GM23248 (cell line): Measurements from ENCODE around the gene MTHFD2L. TPM values are rescaled to one million over a fixed set of nuclear protein-coding genes. Genes with fewer than 3 reads are reported as not detected.

ENCODE experiments used
- DNase-seq: peaks from one replicate; pipeline ENCODE4 v3.0.0-alpha.2; 2015
- H2AFZ ChIP-seq: fragments of 200-600 bp; sonication (generic); 2 replicates; pipeline ENCODE4 v1.6.1; 2016; ENCODE audit warnings: antibody characterized with exemption
- H3F3A ChIP-seq: fragments of 200-600 bp; sonication (generic); 2 replicates; pipeline ENCODE4 v1.6.1; 2016; ENCODE audit warnings: mild to moderate bottlenecking, antibody characterized with exemption, mixed run types; ENCODE audit not compliant: insufficient read depth
- H3K27ac ChIP-seq: fragments of 200-600 bp; sonication (generic); 2 replicates; pipeline ENCODE4 v1.5.1; 2016; ENCODE audit warnings: mild to moderate bottlenecking
- H3K27me3 ChIP-seq: fragments of 200-600 bp; sonication (generic); replicated peaks from 2 replicates; pipeline ENCODE4 v1.6.1; 2016; ENCODE audit warnings: mild to moderate bottlenecking; ENCODE audit not compliant: insufficient read depth
- H3K36me3 ChIP-seq: fragments of 200-600 bp; sonication (generic); 2 replicates; pipeline ENCODE4 v1.6.1; 2016; ENCODE audit warnings: low read depth, mild to moderate bottlenecking
- H3K4me1 ChIP-seq: fragments of 200-600 bp; sonication (generic); 2 replicates; pipeline ENCODE4 v1.6.1; 2016; ENCODE audit warnings: mild to moderate bottlenecking; ENCODE audit not compliant: insufficient read depth
- H3K4me2 ChIP-seq: fragments of 200-600 bp; sonication (generic); one replicate; pipeline ENCODE4 v1.6.1; 2016; ENCODE audit warnings: mild to moderate bottlenecking; ENCODE audit not compliant: unreplicated experiment
- H3K4me3 ChIP-seq: fragments of 200-600 bp; sonication (generic); 2 replicates; pipeline ENCODE4 v1.5.1; 2016; ENCODE audit warnings: mild to moderate bottlenecking
- H3K79me2 ChIP-seq: fragments of 200-600 bp; sonication (generic); 2 replicates; pipeline ENCODE4 v1.6.1; 2016; ENCODE audit warnings: mild to moderate bottlenecking; ENCODE audit not compliant: insufficient read depth
- H3K9ac ChIP-seq: fragments of 200-600 bp; sonication (generic); 2 replicates; pipeline ENCODE4 v1.6.1; 2016; ENCODE audit warnings: mild to moderate bottlenecking
- H3K9me2 ChIP-seq: fragments of 200-600 bp; sonication (generic); 2 replicates; pipeline ENCODE4 v1.6.1; 2016; ENCODE audit warnings: mixed run types, mild to moderate bottlenecking, moderate library complexity; ENCODE audit not compliant: insufficient read depth
- H3K9me3 ChIP-seq: fragments of 200-600 bp; sonication (generic); one replicate; pipeline ENCODE4 v1.6.1; 2017; ENCODE audit warnings: low read depth
- H4K20me1 ChIP-seq: fragments of 200-600 bp; sonication (generic); 2 replicates; pipeline ENCODE4 v1.6.0; 2016; ENCODE audit not compliant: insufficient read depth
- EZH2 ChIP-seq: fragments of 200-600 bp; sonication (generic); IDR thresholded peaks from 2 replicates; pipeline ENCODE4 v1.6.1; 2018; ENCODE audit warnings: antibody characterized with exemption, mild to moderate bottlenecking; ENCODE audit not compliant: insufficient read depth, poor library complexity, severe bottlenecking
- EZH2phosphoT487 ChIP-seq: fragments of 200-600 bp; sonication (generic); IDR thresholded peaks from 2 replicates; pipeline ENCODE4 v1.6.1; 2018; ENCODE audit warnings: antibody characterized with exemption, moderate library complexity, mild to moderate bottlenecking, low read depth; ENCODE audit not compliant: insufficient read depth
- WGBS, 2 experiments: methylation state at CpG; one replicate each; pipeline ENCODE4 v1.1.6; 2015 to 2017; ENCODE audit warnings: low lambda C conversion rate in 2 of 2, low coverage in 1 of 2; ENCODE audit errors: missing lambda C conversion rate in 2 of 2; 5-methylcytosine and 5-hydroxymethylcytosine counted together
- in situ Hi-C: fragments of 300-500 bp; cut with MboI; formaldehyde crosslinking; loops from 2 replicates; pipeline ENCODE4 v1.15.0; 2020
- polyA plus RNA-seq: library from polyadenylated mRNA; unstranded; fragments of >200 nt; fragmentation: Nextera tagmentation; extraction: Ambion mirVana; gene quantifications from 2 replicates; pipeline ENCODE4 v1.2.1, GENCODE V29; 2016
- total RNA-seq: library from RNA; depleted of rRNA; stranded (reverse); fragments of >200 nt; shearing (Covaris generic); gene quantifications from 2 replicates; pipeline ENCODE4 v1.2.3, GENCODE V29; 2014

The MTHFD2L gene
- total and polyA plus RNA-seq, 2 experiments from 2014 or later = 6.3 to 7.9 TPM

DNA sequence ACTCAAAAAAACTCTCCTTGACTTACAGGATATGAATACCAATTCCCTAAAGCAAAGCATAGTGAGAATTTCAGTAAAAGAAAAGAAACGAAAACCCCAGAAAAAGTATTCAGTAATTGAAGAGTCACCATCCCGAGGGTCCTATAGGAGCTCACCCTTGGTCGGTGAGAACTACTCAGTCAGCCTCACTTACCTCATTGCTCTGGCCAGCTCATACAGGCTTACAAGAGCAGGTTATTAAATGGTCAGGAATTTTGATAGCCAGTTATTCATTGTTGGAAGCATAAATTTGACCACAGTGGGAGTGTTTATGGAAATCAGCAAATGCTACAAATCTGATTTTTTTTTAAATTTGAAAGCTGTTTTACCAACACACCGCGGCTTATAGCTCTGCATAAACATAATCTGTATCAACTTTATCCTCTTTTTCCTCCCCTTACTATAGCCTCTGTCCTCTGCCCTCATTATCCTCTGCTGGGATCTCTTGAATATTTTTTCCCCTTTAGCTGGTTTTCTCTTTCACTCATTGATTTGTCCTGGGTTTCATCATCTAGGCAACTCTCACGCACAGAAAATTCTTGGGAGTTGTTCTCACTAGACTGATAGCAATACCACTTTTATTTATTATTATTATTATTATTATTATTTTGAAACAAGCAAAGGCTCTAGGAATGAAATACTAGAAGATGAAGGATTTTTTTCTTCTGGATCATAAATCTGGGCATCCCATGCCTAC lies 47.9 kb upstream of the MTHFD2L start:
- Histone ChIP-seq H3K9me2 (no peaks in the 10 kb centered on the region), H3K27me3 (no peaks in the 10 kb centered on the region), H4K20me1 (no peaks in the 10 kb centered on the region), H3K9me3 (no peaks in the 10 kb centered on the region), H3K4me1 (peaks cover 70% of the 10 kb centered on the region), H3K4me2 (peak overlapping the region; percentile 72), H3F3A (peaks cover 65% of the 10 kb centered on the region), H3K27ac (peak overlapping the region; percentile 99), H3K4me3 (peak overlapping the region; percentile 42), H3K9ac (peak overlapping the region; percentile 80), H2AFZ (no peak overlapping the region), H3K79me2 (no peaks in the 10 kb centered on the region), H3K36me3 (no peaks in the 10 kb centered on the region)
- WGBS, 2 experiments = 2 to 6% methylated on average over 6 of the region's 6 CpGs
- DNase-seq = peak; percentile 97
- TF ChIP-seq EZH2phosphoT487 = no peak
- no peak for TF ChIP-seq EZH2
- in situ Hi-C loops = no loop called here

DNA sequence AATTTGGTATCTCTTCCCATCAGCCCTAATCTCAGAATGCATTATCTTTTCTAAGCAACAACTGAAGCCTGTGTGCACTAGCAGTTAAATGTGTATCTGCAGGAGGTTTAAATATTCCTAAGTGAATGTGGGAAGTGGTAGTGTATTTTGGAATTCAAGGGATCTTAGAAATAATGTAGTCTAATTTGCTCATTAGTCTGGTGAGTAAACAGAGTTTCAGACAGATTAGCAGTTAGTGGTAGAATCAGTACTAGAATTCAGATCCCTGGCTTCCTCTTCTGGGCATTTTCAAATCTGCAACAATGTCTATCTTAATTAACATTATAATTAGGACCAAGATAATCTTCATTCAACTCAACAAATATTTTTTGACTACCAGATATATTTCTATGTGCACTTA lies 47.2 kb upstream of the MTHFD2L start:
- Histone ChIP-seq H3K27ac (peak overlapping the region; percentile 99), H3K9ac (peak overlapping the region; percentile 80), H3K4me1 (peaks cover 71% of the 10 kb centered on the region), H3K9me3 (no peaks in the 10 kb centered on the region), H3K9me2 (no peaks in the 10 kb centered on the region), H3K27me3 (no peaks in the 10 kb centered on the region), H3K36me3 (no peaks in the 10 kb centered on the region), H3F3A (peaks cover 68% of the 10 kb centered on the region), H3K4me2 (peak overlapping the region; percentile 72), H3K79me2 (no peaks in the 10 kb centered on the region), H4K20me1 (no peaks in the 10 kb centered on the region), H3K4me3 (peak overlapping the region; percentile 29; the same call in 1 of the 2 replicates), H2AFZ (no peak overlapping the region)
- in situ Hi-C loops = no loop called here
- DNase-seq = no peak
- TF ChIP-seq EZH2phosphoT487 (no peak), EZH2 (no peak)

DNA sequence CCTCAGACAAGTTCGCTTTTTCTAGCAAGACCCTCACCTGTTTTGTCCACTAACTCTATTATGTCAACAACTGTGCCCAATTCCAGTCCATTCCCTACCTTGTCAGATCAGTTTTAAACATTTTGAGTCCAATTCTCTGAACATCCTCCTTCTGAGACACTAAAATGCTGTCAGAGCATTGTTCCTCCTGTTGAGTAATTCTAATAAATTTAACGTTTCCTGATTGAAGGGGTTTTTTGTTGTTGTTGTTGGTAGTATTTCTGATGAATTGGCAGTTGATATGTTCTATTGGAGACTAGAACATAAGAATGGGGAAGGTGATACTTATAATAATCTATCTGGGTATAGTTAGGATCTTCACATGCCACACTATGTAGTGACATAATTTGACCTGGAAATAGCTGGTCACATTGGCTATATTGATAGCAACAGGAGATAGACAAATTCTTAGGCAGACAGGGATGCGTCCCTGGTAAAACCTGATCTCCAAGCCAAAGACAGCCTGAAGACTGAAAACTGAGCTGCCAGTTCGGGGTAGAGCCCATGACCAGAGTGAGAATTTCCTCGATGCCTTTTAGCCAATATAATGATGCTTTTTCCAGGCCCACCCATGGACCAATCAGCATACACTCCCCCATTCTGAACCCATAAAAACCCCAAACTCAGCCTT lies 46.5 kb upstream of the MTHFD2L start:
- TF ChIP-seq EZH2 (no peak), EZH2phosphoT487 (no peak)
- no peaks in the 10 kb centered on the region for H3K79me2 ChIP-seq
- H3K4me2 ChIP-seq = no peak overlapping the region
- H3K27me3 ChIP-seq = no peaks in the 10 kb centered on the region
- 0 out of 2 replicates have a peak overlapping the region, but pooled peaks have one; percentile 8 for H2AFZ ChIP-seq
- no peaks in the 10 kb centered on the region for H4K20me1 ChIP-seq
- H3F3A ChIP-seq = peaks cover 68% of the 10 kb centered on the region
- no peak for DNase-seq
- H3K4me1 ChIP-seq = peaks cover 73% of the 10 kb centered on the region
- H3K36me3 ChIP-seq = no peaks in the 10 kb centered on the region
- 96 to 97% methylated on average over 5 of the region's 5 CpGs for WGBS, 2 experiments
- in situ Hi-C loops = no loop called here
- H3K9ac ChIP-seq = peak overlapping the region; percentile 80
- H3K9me3 ChIP-seq = no peaks in the 10 kb centered on the region
- peak overlapping the region; percentile 99 for H3K27ac ChIP-seq
- H3K9me2 ChIP-seq = no peaks in the 10 kb centered on the region
- no peak overlapping the region for H3K4me3 ChIP-seq

DNA sequence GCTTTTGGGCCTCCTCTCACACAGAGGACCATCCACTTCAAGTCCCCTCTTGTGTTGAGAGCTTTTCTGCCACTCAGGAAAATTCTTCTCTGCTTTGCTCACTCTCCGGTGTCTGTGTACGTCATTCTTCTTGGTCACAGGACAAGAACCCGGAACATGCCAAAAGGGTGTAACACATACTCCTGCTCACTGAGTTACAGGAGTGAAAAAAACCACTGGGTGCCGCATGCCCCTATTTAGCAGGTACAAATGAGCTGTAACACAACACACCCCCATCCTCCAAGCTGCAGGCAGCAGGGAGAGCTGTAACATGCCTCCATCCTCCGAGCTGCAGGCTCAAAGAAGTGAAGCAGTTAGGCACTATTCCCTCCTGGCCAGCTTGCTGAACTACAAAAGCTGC lies 45.9 kb upstream of the MTHFD2L start:
- Histone ChIP-seq H2AFZ (no peak overlapping the region), H3F3A (peaks cover 73% of the 10 kb centered on the region), H3K36me3 (no peaks in the 10 kb centered on the region), H3K27ac (peak overlapping the region; percentile 99), H3K4me2 (peak overlapping the region; percentile 11), H3K9me2 (no peaks in the 10 kb centered on the region), H3K4me1 (peaks cover 78% of the 10 kb centered on the region), H3K27me3 (no peaks in the 10 kb centered on the region), H3K9me3 (no peaks in the 10 kb centered on the region), H3K9ac (peak overlapping the region; percentile 80), H3K4me3 (no peak overlapping the region), H4K20me1 (no peaks in the 10 kb centered on the region), H3K79me2 (no peaks in the 10 kb centered on the region)
- in situ Hi-C loops = no loop called here
- TF ChIP-seq EZH2phosphoT487 (no peak), EZH2 (no peak)
- DNase-seq = peak; percentile 83
- 33 to 44% methylated on average over 5 of the region's 5 CpGs for WGBS, 2 experiments
